MV-4-11 (cell line): ENCODE results near the gene IQGAP3.

Experiments used
- DNase-seq: peaks from one replicate; lab custom pipeline; 2025; lab: John Stamatoyannopoulos, UW

Gene IQGAP3

DNA sequence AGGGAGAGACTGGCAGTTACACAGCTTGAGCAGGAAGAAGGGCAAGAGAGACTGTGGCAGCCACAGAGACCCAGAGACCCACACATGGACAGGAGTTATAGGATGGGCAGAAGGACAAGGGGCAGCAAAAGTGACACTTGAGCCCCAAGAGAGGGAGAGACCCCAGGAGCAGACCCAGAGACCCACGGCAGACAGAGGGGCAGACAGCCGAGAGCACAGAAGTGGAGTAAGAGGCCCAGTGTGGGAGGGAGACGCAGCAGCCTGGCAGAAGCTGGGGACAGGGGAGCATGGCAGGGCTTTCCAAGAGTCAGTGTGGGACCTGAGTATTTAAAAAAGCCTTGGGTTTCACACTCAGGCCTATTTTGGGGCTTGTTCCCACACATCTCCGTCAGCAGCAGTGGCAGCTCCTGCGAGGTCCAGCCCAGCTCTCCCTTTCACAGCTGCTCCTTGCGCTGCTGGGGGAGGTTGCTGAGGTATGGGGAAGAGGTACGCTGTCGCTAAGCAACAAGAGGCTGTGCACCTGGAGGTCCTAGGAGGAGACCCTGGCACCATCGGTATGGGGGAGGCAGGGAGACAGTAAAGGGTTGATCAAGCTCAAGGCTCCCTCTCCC is 62.8 kb downstream of the IQGAP3 start:
- DNase-seq, result no peak

DNA sequence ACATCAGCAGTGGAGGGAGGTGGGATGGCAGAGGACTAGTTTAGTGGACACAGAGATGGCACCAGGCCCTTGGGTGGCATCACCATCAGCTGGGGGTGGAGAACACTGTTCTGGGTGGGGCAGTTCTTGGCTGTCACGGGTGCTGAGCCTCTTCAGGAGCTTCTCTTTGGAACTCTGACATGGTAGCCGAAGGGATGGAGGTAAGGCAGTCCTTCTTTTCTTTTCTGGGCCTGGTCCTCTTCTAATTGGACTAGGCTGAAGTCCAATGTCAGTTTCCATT is 63.5 kb downstream of the IQGAP3 start:
- DNase-seq, result no peak

- peak; percentile 67 for DNase-seq
Observed at GRCh38 chr1:156508205-156508954, 64.0 kb downstream of the IQGAP3 start.

GRCh38 chr1:156506450-156506849 is 65.9 kb downstream of the IQGAP3 start:
- DNase-seq, result no peak

DNA sequence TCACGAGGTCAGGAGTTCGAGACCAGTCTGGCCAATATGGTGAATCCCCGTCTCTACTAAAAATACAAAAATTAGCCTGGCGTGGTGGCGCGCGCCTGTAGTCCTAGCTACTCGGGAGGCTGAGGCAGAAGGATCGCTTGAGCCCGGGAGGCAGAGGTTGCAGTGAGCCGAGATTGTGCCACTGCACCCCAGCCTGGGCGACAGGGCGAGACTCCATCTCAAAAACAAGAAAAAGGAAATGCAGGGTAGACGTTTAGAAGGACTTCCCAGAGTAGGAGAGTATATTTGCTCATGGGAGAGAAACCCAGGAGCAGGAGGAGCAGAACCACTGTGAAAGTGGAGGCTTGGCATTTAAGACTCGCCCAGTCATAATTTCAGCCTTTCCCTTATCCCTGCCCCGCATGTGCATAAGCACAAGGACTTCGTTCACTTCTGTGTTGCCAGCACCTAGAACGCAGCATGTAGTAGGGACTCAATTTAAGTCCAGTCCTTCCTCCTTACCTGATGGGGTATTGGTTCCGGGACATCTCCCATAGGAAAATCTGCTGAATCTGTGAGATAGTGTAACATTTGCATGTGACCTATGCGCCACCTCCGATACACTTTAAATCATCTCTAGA is 66.6 kb downstream of the IQGAP3 start:
- no peak for DNase-seq

DNA sequence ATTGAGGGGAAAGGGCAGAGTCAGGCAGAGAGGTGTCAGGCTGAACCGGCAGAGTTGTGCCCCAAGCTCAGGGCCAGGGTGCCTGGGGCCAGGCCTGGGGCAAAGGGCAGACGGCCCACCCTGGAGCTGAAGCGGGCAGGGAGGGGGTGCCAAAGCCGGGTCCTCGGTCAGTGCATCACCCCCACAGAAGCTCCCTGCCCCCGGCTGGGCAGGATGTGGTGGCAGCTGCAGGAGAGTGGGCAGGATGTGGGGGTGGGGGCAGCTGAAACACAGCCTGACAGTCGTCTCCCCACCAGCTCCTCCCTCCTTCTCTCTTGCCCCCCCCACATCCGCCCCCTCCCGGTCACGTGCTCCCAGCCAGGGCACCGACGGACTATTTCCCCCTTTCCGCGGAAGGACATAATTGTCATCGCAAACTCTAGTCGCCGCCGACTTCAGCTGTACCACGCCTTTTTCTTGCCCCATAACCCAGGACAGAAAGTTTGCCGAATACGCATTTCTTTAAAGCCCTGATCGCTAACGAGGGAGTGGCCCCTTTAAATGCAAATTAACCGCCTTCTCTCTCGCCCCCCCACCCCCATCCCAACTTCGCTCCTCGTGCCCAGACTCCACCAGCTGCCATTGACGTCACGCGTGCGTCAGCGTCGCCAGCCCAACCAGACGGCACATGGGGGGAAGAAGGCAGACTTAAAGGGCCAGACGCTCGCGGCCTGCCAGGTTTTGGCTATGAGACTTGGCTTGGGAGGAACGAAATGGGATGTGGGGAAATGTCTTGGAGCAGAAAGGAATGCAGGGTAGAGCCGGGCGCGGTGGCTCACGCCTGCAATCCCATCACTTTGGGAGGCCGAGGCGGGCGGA is 67.3 kb downstream of the IQGAP3 start:
- DNase-seq, result peak; percentile 98

GRCh38 chr1:156504438-156504813 is 67.9 kb downstream of the IQGAP3 start:
- peak; percentile 52 for DNase-seq

DNA sequence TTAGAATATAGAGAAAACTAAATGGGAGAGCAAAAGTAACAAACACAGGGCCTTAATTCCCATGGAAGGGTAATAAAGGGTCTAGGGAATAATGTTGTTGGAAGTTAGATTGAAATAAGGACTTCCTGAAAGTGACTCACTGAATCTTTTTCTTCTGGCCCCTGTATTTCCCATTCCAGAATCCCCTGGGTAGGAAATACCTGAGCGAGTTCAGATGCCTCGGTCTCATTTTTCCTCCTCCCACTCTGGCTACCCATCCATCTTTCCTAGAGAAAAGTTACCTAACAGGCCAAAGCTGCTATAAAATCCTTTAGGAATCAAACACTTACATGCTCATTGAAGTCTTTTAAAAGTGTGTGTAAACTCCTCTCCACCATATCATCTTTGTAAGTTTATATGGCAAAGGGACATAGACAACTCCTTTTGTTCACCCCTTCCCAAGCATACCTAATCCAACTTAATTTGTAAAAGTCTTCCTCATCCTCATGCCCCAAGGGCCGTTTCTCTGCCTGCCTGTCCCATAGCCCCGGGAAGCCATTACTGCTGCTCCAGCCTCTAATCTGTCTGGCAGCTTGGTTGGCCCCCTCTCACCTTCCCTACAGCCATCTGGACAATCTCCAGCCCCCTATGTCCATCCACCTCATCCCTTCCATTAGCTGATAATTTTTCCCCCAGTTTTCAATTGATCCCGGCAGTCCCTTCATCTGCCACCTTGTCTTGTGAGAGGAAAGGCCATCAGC is 68.5 kb downstream of the IQGAP3 start:
- DNase-seq, result no peak

DNA sequence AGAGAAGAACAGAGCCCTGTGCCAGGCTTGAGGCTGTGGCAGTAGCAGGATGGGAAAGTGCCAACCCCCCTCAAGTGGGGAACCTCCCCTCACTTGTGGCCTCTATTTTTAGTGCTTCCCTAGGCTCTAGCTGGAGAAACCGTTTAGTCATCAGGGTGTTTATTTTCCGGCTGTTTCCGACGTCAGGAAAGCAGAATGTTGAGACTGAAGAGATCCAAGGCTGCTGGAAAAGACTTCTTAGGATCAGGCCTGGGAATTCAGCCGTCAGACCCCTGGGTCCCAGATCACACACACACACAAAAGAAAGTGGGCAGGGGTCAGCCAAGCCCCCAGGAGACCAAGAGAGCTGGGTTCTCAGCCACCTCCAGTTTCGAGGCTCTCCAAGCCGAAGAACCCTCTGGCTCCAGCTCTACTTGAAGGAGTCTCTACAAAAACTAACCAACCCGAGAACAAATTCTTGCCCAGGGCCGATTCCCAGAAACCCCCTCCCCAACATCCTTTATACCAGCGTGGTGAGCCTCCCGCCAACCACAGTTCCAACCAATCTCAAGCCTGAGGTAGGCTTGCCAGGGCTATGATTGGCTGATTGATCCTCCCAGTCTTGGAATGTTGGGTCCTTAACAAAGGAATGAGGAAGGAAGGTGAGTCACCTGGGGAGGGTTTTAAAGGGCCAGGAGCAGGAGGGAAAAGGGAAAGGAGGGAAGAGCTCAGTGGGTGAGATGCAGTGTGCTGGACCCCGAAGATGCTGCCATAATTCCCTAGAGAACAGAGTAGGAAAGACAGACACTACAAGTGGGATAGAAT is 69.3 kb downstream of the IQGAP3 start:
- peak; percentile 90 for DNase-seq

GRCh38 chr1:156502391-156502893 is 69.9 kb downstream of the IQGAP3 start:
- DNase-seq, result no peak

GRCh38 chr1:156500793-156501506 is 71.4 kb downstream of the IQGAP3 start:
- DNase-seq, result peak; percentile 96

DNA sequence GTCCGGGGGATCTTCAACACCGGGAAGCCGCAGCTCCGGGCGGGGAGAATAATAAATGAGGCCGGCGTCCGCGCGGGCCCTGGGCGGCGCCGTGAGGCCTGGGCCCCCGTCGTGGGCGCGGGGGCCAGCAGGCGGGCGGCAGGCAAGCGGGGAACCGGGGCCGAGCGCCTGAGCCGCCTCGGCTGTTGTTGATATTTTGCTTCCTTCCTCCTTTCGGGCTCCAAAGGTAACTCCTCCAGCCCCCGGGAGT is 71.9 kb downstream of the IQGAP3 start, which contains the start of gene MEF2D:
TSS of gene MEF2D (minus strand) at position 233 of the 250 bp plus-strand sequence. CDS start 17,483 bp downstream, outside the sequence.
- DNase-seq, result no peak

GRCh38 chr1:156499842-156500542 is 72.4 kb downstream of the IQGAP3 start:
- no peak for DNase-seq

- no peak for DNase-seq
Observed at GRCh38 chr1:156499194-156499841, 73.0 kb downstream of the IQGAP3 start.

GRCh38 chr1:156498432-156499193 is 73.8 kb downstream of the IQGAP3 start:
- DNase-seq, result peak; percentile 52

DNA sequence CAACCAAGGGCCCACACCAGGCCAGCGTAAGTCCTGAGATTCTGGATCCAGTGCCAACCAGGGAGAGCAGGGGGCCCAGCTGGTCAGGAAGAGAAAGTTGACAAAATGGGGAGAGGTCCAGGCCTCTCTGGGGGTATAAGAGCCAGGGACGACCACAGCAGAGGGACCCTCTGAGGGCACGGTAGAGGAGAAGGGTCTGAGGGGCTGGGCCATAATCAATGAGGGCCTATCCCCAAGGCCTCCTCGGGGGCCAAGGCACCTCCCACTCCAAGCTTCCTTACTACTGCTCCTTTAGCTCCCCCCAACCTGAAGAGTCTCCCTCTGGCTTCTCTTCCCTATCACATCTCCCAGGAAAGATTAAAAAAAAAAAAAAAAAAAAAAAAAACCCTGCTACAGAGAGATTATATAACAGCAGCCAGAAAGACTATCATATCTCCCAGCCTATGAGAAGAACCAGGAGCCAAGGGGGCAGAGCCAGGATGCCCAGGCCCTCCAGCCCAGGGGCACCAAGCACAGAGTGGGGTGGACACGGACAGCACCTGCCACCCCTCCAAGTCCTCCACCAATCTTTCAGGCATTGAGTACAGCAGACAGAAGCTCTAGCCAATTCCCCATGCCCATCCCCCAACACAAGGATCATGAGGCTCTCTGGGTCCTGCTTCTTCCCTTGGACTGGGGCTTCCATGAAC is 74.5 kb downstream of the IQGAP3 start:
- peak; percentile 32 for DNase-seq

- no peak for DNase-seq
Observed at GRCh38 chr1:156497078-156497742, 75.2 kb downstream of the IQGAP3 start.
